ENCODE measurements around the gene FAM168B.

FAM168B gene

DNA sequence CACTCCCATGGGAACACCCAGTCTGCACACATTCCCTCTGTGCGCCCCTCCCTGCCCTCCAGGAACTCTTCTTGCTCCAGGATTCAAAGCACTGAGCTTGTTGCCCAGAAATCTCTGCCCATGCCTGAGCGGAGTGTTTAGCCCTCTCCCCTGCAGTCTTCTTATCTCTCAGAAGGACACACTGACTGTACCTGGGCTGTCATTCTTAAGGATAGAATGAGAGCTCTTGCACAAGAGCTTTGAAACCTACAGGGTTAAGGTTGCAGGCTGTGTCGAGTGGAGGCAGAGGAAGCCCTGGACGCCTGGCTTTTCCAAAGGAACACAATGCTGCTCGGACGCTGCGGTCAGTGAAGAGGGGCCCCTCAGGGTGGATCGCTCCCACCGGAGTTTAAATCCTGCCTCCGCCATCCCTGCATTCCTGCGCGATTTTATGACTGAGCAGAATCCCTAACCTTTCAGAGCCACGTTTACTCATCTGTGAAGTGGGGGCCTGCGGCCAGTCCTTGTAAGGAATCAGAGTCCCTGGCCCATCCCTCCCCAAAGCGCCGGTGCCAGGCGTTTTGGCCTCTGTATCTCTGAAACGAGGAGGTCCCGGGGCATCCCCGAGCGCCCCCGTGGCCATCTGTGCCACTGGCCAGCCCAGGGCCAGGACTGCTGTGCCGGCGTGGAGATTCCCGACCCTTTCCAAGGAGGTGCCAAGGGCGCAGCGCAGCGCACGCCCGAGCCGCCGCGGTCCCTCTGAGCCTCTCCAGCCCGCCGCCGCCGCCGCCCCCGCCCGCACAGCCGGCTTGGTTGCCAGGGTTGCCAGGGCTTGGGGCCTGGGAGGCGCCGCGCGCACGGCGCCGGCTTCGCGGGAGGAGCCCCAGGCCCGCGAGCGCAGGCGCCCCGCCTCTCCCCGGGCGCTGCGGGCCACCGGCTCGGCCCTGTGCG is 58.9 kb downstream of the FAM168B start:
- no peak overlapping the region for H3K4me3 ChIP-seq (replicated peaks; ENCODE audit: low read depth, low read length)
- H3K27me3 ChIP-seq (replicated peaks; ENCODE audit: control insufficient read depth, insufficient read depth, low read length): peaks cover 2% of the 10 kb centered on the region; the same call in 1 of the 2 replicates
- no peaks in the 10 kb centered on the region for H3K36me3 ChIP-seq (ENCODE audit: control insufficient read depth, insufficient read depth, low read length)
- no peak for DNase-seq (ENCODE audit: extremely low read depth, insufficient read length)
- TF ChIP-seq, protein P1, sequence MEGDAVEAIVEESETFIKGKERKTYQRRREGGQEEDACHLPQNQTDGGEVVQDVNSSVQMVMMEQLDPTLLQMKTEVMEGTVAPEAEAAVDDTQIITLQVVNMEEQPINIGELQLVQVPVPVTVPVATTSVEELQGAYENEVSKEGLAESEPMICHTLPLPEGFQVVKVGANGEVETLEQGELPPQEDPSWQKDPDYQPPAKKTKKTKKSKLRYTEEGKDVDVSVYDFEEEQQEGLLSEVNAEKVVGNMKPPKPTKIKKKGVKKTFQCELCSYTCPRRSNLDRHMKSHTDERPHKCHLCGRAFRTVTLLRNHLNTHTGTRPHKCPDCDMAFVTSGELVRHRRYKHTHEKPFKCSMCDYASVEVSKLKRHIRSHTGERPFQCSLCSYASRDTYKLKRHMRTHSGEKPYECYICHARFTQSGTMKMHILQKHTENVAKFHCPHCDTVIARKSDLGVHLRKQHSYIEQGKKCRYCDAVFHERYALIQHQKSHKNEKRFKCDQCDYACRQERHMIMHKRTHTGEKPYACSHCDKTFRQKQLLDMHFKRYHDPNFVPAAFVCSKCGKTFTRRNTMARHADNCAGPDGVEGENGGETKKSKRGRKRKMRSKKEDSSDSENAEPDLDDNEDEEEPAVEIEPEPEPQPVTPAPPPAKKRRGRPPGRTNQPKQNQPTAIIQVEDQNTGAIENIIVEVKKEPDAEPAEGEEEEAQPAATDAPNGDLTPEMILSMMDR (IDR thresholded peaks at IDR 0.05; ENCODE audit: insufficient read depth, low read length, poor library complexity, severe bottlenecking): no peak

DNA sequence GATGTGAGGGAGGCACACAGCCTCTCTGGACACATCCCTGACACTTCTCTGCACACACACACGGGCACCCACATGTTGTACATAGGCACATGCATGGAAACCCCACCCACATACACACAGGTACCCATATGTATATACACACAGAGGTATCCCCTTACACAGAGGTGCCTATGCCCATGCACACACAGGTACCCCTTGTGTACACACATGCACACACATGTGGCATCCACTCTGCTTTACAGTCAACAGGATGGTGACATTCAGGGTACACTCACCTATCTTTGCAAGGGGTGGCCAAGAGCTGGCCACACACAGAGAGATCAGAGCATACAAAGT is 59.5 kb downstream of the FAM168B start:
- no peak overlapping the region for H3K4me3 ChIP-seq (replicated peaks; ENCODE audit: low read depth, low read length)
- no peak for DNase-seq (ENCODE audit: extremely low read depth, insufficient read length)
- H3K27me3 ChIP-seq (replicated peaks; ENCODE audit: control insufficient read depth, insufficient read depth, low read length): peaks cover 2% of the 10 kb centered on the region; the same call in 1 of the 2 replicates
- no peaks in the 10 kb centered on the region for H3K36me3 ChIP-seq (ENCODE audit: control insufficient read depth, insufficient read depth, low read length)
- TF ChIP-seq, protein P1 (IDR thresholded peaks at IDR 0.05; ENCODE audit: insufficient read depth, low read length, poor library complexity, severe bottlenecking): no peak

DNA sequence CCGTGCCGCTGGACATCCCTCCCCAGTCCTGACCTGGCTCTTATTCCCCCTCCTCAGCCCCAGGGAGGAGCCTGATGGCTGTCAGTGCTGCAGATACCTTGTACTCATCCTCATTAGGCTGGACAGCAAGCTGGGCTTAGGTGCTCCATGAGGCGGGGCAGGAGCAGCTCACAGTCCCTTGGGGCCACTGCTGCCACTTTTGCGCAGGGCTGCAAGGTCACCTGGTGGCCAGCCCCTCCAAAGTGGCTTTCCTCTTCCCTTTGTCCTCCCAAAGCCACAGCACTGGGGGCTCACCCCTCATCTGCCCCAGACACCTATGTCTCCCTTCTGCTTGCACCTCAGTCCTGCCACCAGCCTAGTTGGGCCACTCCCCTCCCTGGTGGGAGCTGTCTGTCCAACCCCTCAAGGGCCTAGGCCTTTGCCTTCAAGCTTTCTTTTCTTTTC is 60.8 kb downstream of the FAM168B start:
- TF ChIP-seq, protein P1 (IDR thresholded peaks at IDR 0.05; ENCODE audit: insufficient read depth, low read length, poor library complexity, severe bottlenecking): no peak
- DNase-seq (ENCODE audit: extremely low read depth, insufficient read length): no peak
- no peak overlapping the region for H3K4me3 ChIP-seq (replicated peaks; ENCODE audit: low read depth, low read length)
- no peaks in the 10 kb centered on the region for H3K36me3 ChIP-seq (ENCODE audit: control insufficient read depth, insufficient read depth, low read length)
- H3K27me3 ChIP-seq (replicated peaks; ENCODE audit: control insufficient read depth, insufficient read depth, low read length): peaks cover 2% of the 10 kb centered on the region; the same call in 1 of the 2 replicates

DNA sequence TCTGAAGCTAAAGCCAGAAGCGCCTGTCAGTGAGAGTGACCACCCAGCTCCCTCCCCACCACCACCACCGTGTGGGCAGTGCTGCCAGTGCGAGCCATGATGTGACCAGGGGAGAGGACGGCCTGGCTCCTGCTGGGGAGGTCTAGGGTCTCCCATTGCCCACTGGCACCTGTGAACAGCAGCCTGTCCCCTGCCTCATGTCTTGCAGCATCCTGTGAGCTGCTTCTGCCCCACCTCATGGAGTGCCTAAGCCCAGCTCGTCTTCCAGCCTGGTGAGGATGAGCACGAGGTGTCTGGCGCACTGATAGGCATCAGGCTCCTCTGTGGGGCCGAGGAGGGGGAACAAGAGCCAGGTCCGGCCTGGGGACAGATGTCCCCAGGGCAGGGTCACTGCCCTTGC is 61.4 kb downstream of the FAM168B start:
- DNase-seq (ENCODE audit: extremely low read depth, insufficient read length): no peak
- Histone ChIP-seq H3K4me3 (replicated peaks; ENCODE audit: low read depth, low read length) (no peak overlapping the region), H3K27me3 (replicated peaks; ENCODE audit: control insufficient read depth, insufficient read depth, low read length) (peaks cover 2% of the 10 kb centered on the region; the same call in 1 of the 2 replicates), H3K36me3 (ENCODE audit: control insufficient read depth, insufficient read depth, low read length) (no peaks in the 10 kb centered on the region)
- TF ChIP-seq, protein P1 (IDR thresholded peaks at IDR 0.05; ENCODE audit: insufficient read depth, low read length, poor library complexity, severe bottlenecking): no peak

DNA sequence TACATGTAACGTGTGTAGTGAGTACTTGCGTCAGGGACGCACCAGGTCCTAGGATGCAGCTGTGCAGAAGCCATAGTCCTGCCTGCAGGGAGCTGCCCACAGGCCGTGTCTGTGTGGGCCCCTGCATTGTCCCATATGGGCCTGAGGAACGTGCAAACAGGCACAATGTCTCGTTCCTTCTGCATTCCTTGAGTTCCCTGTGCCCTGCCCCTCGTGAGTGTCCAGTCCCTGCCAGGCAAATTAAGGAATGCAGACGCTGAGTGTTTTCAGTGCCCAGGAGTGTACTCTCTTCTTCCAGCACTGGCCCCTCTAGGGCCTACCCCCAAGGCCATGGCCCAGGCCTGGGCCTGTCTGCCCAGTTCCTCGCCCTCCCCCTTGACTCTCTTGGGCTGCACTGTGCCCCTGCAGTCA is 61.8 kb downstream of the FAM168B start:
- TF ChIP-seq, protein P1 (IDR thresholded peaks at IDR 0.05; ENCODE audit: insufficient read depth, low read length, poor library complexity, severe bottlenecking): no peak
- peaks cover 2% of the 10 kb centered on the region; the same call in 1 of the 2 replicates for H3K27me3 ChIP-seq (replicated peaks; ENCODE audit: control insufficient read depth, insufficient read depth, low read length)

More for the DNA sequence above, 61.8 kb downstream of the FAM168B start:
- H3K4me3 ChIP-seq (replicated peaks; ENCODE audit: low read depth, low read length): no peak overlapping the region
- no peak for DNase-seq (ENCODE audit: extremely low read depth, insufficient read length)
- no peaks in the 10 kb centered on the region for H3K36me3 ChIP-seq (ENCODE audit: control insufficient read depth, insufficient read depth, low read length)

All from GM06990 (cell line).